Astrocyte (in vitro differentiated cells and primary cell): ENCODE measurements around the gene EVC. TPM values are rescaled to one million over a fixed set of nuclear protein-coding genes. Genes with fewer than 3 reads are reported as not detected.

Source experiments
- DNase-seq: peaks from one replicate; pipeline ENCODE4 v3.0.0-alpha.2; 2010; ENCODE audit warnings: low read depth
- FAIRE-seq: peaks from 2 replicates; lab custom pipeline; 2011; peaks lifted over from hg19 to GRCh38; lab: Jason Lieb, UNC
- H2AFZ ChIP-seq: 2 replicates; pipeline ENCODE4 v1.6.0; 2012; ENCODE audit warnings: low read depth, low read length, inconsistent platforms
- H3K27ac ChIP-seq: 2 replicates; pipeline ENCODE4 v1.5.1; 2011; ENCODE audit warnings: low read depth, low read length, inconsistent platforms
- H3K27me3 ChIP-seq: 2 replicates; pipeline ENCODE4 v1.6.0; 2011; ENCODE audit warnings: low read length, inconsistent platforms; ENCODE audit not compliant: insufficient read depth
- H3K36me3 ChIP-seq: 2 replicates; pipeline ENCODE4 v1.5.1; 2011; ENCODE audit warnings: low read length, inconsistent platforms; ENCODE audit not compliant: insufficient read depth
- H3K4me1 ChIP-seq: 2 replicates; pipeline ENCODE4 v1.5.1; 2011; ENCODE audit warnings: low read length, inconsistent platforms; ENCODE audit not compliant: insufficient read depth
- H3K4me2 ChIP-seq: 2 replicates; pipeline ENCODE4 v1.6.0; 2012; ENCODE audit warnings: low read length, inconsistent platforms
- H3K4me3 ChIP-seq: 2 replicates; pipeline ENCODE4 v1.5.1; 2011; ENCODE audit warnings: low read depth, mild to moderate bottlenecking, low read length, inconsistent platforms; ENCODE audit not compliant: insufficient read depth
- H3K79me2 ChIP-seq: 2 replicates; pipeline ENCODE4 v1.6.0; 2012; ENCODE audit warnings: mild to moderate bottlenecking, low read length, inconsistent platforms; ENCODE audit not compliant: insufficient read depth
- H3K9ac ChIP-seq: 2 replicates; pipeline ENCODE4 v1.6.0; 2012; ENCODE audit warnings: mild to moderate bottlenecking, low read length, inconsistent platforms
- H3K9me3 ChIP-seq: 2 replicates; pipeline ENCODE4 v1.5.1; 2012; ENCODE audit warnings: low read depth, mild to moderate bottlenecking, low read length, inconsistent platforms; ENCODE audit not compliant: insufficient read depth
- H4K20me1 ChIP-seq: 2 replicates; pipeline ENCODE4 v1.6.0; 2012; ENCODE audit warnings: low read length, inconsistent platforms; ENCODE audit not compliant: insufficient read depth
- H3K27ac Mint-ChIP-seq: one replicate; pipeline ENCODE4 v1.8.0; 2021; ENCODE audit warnings: mild to moderate bottlenecking, mixed read lengths; ENCODE audit not compliant: unreplicated experiment
- H3K27me3 Mint-ChIP-seq: one replicate; pipeline ENCODE4 v1.8.0; 2021; ENCODE audit warnings: low read depth, mixed read lengths; ENCODE audit not compliant: unreplicated experiment
- H3K36me3 Mint-ChIP-seq: one replicate; pipeline ENCODE4 v1.8.0; 2021; ENCODE audit warnings: low read depth, mixed read lengths; ENCODE audit not compliant: unreplicated experiment
- H3K4me1 Mint-ChIP-seq: one replicate; pipeline ENCODE4 v1.8.0; 2021; ENCODE audit warnings: low read depth, mixed read lengths; ENCODE audit not compliant: unreplicated experiment
- H3K4me3 Mint-ChIP-seq: one replicate; pipeline ENCODE4 v1.8.0; 2021; ENCODE audit warnings: mild to moderate bottlenecking, moderate library complexity, mixed read lengths; ENCODE audit not compliant: unreplicated experiment
- H3K9me3 Mint-ChIP-seq: one replicate; pipeline ENCODE4 v1.8.0; 2021; ENCODE audit warnings: mild to moderate bottlenecking, mixed read lengths; ENCODE audit not compliant: unreplicated experiment
- CTCF ChIP-seq: IDR thresholded peaks from 2 replicates; pipeline ENCODE4 v1.5.1; 2011; ENCODE audit warnings: low read depth, mild to moderate bottlenecking, inconsistent platforms, low read length, moderate library complexity; ENCODE audit not compliant: insufficient read depth
- EZH2 ChIP-seq: IDR thresholded peaks from 2 replicates; pipeline ENCODE4 v1.6.1; 2012; ENCODE audit warnings: mild to moderate bottlenecking, low read length, inconsistent platforms; ENCODE audit not compliant: insufficient read depth
- total RNA-seq: library from RNA; stranded (reverse); gene quantifications from 2 replicates; pipeline ENCODE4 v1.2.1, GENCODE V29; 2021

Gene EVC
- total RNA-seq, 1 donor from 2014 or later: 23.9 TPM

DNA sequence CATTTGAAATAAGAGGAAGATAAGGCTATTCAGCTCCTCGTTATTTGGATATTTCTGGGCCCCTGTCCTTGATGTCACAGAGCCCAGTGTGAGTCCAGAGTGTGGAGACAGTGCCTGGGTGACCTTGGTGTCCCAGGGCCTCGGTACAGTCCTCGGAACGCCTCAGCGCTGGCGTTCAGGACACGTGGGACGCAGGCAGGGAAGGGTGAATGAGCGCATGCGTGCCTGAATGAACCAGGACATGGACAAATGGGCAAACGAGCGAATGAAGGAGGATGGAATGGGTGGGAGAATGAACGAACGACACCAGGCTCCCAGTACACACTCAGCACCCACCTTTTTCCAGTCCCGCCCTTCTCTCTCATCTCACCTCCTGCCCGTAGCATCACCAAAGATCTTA is 44.2 kb downstream of the EVC start:
- Histone ChIP-seq H3K4me3 (no peak overlapping the region), H3K79me2 (peaks cover 16% of the 10 kb centered on the region), H3K4me1 (peaks cover 65% of the 10 kb centered on the region), H3K36me3 (peaks cover 28% of the 10 kb centered on the region), H3K27me3 (no peaks in the 10 kb centered on the region), H3K9me3 (no peaks in the 10 kb centered on the region), H2AFZ (no peak overlapping the region), H3K27ac (peak overlapping the region; percentile 85), H4K20me1 (no peaks in the 10 kb centered on the region), H3K9ac (no peak overlapping the region), H3K4me2 (no peak overlapping the region)
- no peak for FAIRE-seq
- no peak overlapping the region for H3K4me3 Mint-ChIP-seq
- peak overlapping the region; percentile 1 for H3K27ac Mint-ChIP-seq
- H3K36me3 Mint-ChIP-seq: peaks cover 31% of the 10 kb centered on the region
- H3K4me1 Mint-ChIP-seq: peaks cover 56% of the 10 kb centered on the region
- H3K27me3 Mint-ChIP-seq: no peaks in the 10 kb centered on the region
- DNase-seq: no peak
- no peaks in the 10 kb centered on the region for H3K9me3 Mint-ChIP-seq
- TF ChIP-seq CTCF (no peak), EZH2 (no peak)

- Histone ChIP-seq H3K9ac (no peak overlapping the region), H4K20me1 (no peaks in the 10 kb centered on the region)
- peaks cover 31% of the 10 kb centered on the region for H3K36me3 Mint-ChIP-seq
Measured at GRCh38 chr4:5755679-5756078, 44.7 kb downstream of the EVC start.

More at GRCh38 chr4:5755679-5756078, 44.7 kb downstream of the EVC start:
- DNase-seq (no peak), FAIRE-seq (no peak)
- no peak overlapping the region for H3K4me2 ChIP-seq
- H3K9me3 Mint-ChIP-seq: no peaks in the 10 kb centered on the region
- H3K36me3 ChIP-seq: peaks cover 30% of the 10 kb centered on the region
- peaks cover 18% of the 10 kb centered on the region for H3K79me2 ChIP-seq
- H3K27me3 ChIP-seq: no peaks in the 10 kb centered on the region
- peak overlapping the region; percentile 13 for H3K27ac ChIP-seq
- H3K4me1 ChIP-seq: peaks cover 60% of the 10 kb centered on the region
- no peaks in the 10 kb centered on the region for H3K9me3 ChIP-seq
- no peak for TF ChIP-seq EZH2
- no peak for TF ChIP-seq CTCF
- H3K27me3 Mint-ChIP-seq: no peaks in the 10 kb centered on the region
- H3K27ac Mint-ChIP-seq: peak overlapping the region; percentile 1
- H3K4me1 Mint-ChIP-seq: peaks cover 53% of the 10 kb centered on the region
- no peak overlapping the region for H2AFZ ChIP-seq
- H3K4me3 Mint-ChIP-seq: no peak overlapping the region
- H3K4me3 ChIP-seq: no peak overlapping the region
